GM23248 (cell line): ENCODE data around the gene ZNF407.

ENCODE experiments used
- EZH2 ChIP-seq: fragments of 200-600 bp; sonication (generic); IDR thresholded peaks from 2 replicates; pipeline ENCODE4 v1.6.1; 2018; ENCODE audit warnings: antibody characterized with exemption, mild to moderate bottlenecking; ENCODE audit not compliant: insufficient read depth, poor library complexity, severe bottlenecking
- EZH2phosphoT487 ChIP-seq: fragments of 200-600 bp; sonication (generic); IDR thresholded peaks from 2 replicates; pipeline ENCODE4 v1.6.1; 2018; ENCODE audit warnings: antibody characterized with exemption, moderate library complexity, mild to moderate bottlenecking, low read depth; ENCODE audit not compliant: insufficient read depth

GRCh38 chr18:74595431-74595830, 2.2 kb upstream of the ZNF407 start:
- TF ChIP-seq EZH2phosphoT487, result no peak
- no peak for TF ChIP-seq EZH2
